NCI-H1417 (cell line): Measurements from ENCODE around the gene PPP2R5E.

Source experiments
- DNase-seq, 3 experiments: peaks; one replicate each; lab custom pipeline; 2025; lab: John Stamatoyannopoulos, UW

PPP2R5E gene

DNA sequence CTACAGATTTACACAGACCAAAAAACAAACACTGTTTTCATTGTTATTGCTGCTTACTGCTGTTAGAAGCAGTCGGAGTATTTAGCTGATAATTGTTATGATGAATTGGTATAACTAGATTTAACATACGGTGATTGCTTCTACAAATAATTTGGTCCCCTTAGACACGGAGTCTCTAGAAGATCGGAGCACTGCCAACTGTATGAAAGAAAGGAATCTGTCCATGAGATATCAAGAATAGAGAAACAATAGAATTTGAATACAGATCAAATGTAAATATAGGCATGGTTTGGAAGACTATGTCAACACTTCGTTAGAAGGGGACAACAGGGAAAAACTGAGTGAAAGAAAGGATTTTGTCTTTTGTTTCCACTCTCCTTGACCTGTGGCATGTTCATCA is 110.9 kb downstream of the PPP2R5E start:
- peak in 2 of 3 experiments; percentile 22 to 70 for DNase-seq

DNA sequence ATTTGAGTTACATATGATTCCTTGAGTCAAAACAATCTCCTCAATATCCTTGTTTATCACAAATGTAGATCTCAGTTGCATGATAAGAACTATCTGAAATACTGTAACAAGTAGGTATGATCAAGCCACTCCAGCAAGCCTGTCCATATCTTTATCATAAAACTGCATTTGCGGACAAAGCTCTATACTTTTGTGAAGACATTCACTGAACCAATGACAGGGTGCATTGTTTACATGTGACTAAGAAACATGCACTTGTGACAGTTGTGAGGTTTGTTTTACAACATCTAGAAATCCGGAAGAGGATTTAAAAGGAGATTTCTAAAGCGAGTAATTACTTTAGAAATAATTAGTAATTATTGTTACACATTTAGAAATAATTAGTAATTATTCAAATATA is 111.7 kb downstream of the PPP2R5E start:
- peak in 2 of 3 experiments; percentile 6 to 40 for DNase-seq

DNA sequence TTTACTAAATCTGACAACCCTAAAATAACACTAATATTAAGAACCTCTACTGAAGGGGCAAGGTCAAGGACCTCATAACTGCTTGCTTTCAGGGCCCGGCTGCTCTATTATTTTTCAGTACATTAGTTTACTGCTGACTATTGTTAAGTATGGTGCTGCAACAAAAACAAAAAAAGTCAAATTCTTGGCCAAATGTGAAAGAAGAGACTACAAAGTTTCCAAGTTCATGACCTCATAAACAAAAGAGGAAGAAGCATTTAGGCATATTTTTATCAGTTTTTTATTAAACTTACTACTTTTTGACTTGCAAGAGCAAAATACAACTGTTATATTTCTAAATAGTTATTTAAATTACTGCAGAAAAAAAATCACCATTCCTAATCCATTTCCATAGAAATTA is 114.7 kb downstream of the PPP2R5E start:
- no peak for DNase-seq

DNA sequence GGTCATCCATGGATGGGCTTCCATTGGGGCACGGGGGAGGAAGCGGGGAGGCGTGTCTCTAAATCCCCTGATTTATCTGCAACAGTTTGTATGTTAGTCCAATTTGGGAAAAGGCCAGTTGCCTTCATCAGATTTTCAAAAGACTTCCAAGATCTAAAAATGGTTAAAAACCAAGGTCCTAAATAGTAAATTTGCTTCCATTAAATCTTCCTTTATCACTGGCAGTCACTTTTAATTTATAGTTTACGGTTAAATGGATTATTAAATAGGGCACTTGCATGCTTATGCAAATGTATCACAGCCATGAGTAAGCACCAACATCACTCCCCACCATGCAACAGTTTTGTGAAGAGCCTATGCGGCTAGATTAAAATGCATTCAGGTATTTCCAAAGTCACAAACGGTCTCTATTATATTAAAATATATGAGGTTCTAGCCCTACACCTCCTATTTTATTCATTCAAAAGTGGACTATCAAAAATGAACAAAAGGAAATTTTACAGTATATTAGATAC is 116.3 kb downstream of the PPP2R5E start:
- no peak for DNase-seq

DNA sequence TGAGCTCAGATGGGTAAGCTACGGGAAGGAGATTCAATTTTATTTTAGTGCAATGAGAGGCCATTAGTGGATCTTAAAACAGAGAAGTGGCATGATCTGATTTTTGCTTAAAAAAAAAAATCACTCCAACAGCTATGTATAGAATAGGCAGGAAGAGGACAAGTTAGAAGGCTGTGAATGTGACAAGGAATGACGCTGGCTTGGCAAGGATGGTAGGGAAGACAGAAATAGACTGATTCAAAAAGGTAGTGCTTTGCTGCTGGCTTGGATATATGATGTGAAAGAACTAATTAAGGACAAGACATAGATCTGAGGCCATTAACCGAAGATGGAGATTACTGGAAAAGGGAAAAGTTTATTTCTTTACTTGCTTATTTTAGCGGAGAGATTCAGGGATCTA is 119.3 kb downstream of the PPP2R5E start:
- no peak for DNase-seq

DNA sequence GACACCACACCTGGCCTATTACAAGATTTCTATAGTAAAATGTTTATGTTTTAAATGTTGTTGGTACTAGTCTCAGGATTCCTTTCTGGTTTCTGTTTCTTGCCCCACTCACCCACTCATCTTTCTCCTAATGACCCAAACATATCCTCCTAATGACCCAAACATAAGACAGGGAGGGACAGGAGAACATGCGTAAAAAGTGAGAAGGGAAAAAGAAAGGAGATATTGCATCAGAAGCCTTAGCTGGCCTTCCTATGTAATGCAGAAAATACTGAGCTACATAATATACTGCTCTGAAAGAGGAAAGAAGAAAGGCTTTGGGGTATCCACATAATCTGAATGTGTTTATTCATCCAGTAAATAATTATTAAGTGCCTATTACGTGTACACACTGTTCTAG is 119.8 kb downstream of the PPP2R5E start:
- DNase-seq: no peak

DNA sequence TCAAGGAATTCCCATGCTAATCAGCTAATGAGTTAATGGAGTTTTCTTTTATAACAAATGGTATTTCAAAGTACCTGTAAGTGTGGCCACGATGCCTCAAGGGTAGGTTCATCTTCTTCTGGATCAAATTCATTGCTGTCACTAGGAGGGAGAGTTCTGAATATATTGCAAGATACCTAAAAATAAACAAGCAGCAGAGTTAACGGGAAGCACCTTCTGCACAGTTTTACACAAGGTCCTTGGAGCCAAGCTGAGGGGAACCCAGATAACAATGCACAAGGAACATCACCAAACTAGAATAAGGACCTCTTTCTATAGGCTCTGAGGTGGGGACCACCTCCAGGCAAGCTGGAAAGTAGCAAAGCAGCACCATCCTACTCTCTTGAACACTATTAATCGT is 121.3 kb downstream of the PPP2R5E start:
- DNase-seq: no peak

DNA sequence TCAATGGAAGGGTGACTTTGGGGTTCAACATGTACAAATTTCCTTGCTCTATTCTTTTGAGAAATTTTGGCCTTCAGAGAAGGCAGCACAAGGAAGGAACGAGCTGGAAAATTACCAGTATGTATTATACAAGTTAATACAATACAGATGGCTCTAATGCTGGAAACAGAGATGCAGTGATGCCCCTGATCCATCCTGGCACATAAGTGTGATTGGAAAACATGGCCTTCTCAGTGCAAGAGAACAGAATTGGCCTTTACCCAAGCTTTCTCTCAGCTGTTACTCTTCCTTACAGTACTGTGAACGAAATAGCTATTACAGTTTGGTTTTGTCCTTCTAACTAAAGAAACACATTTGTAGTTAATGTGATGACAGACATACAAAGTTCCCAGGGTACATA is 122.0 kb downstream of the PPP2R5E start:
- DNase-seq: no peak

DNA sequence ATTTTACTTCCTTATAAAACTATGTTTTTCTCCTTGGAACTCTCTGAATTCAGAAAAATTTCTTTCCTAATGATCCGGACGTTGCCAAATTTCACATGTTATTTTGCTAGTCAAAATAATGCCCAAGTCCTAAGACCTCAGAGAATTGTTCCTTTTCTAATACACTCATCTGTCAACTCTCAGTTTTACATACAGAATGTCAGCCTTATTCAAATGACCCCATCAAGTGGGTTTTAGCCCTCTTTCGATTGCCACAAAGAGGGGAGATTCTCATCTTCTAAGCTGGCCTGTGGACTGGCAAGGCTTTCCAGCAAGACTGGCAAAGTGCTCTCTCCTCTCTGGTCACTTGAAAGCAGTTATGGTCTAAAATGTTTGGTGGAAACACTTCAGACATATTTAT is 125.2 kb downstream of the PPP2R5E start:
- DNase-seq: no peak

DNA sequence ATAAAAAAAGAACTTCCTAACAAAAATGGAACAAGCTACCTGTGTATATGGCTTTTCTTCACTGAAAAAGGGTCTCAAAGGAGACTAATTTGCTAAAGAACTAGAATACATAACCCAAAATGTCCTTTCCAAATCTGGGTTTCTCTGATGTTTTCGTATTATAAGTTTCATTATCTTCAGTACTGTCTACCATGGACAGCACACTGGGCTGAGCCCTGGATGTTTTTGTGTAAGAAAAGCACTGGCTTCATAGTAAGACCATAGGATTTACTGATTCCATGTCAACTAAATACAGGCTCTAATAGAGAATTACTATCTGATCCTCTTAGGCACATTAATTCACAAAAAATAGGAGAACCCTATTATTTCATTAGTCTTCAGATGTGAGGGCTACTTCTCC is 130.2 kb downstream of the PPP2R5E start:
- no peak for DNase-seq

DNA sequence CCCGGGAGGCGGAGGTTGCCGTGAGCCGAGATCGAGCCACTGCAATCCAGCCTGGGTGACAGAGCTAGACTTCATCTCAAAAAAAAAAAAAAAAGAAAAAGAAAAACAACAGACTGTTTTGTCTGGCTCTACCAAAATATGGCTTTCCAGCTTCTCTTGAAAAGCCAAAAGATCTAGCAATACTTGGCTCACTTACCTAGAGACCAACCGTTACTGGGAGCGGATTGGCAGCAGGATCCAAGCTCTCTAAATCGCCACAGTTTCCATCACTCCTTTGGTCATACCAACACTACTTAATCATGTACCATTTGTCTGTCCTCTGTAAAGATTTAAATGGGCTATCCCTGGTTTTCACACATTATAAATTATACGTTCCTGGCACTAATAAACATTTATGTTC is 136.8 kb downstream of the PPP2R5E start:
- no peak for DNase-seq

DNA sequence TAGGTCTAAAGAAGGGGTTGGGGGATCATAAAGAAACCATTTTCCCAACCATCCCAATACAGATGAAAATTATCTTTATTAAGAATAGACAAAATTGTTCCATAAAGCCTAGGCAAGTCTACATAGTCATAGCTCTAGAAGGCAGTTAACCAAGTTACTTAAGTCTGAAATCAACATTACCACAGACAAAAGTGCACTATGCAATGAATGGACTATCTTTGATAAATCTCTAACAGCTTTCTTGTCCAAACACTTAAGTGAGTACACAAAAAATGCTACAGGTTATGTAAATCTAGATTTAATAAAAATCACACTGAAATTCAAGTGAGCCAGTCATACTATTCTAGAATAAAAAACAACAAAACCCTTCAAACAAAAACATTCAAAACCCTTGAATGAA is 137.5 kb downstream of the PPP2R5E start:
- no peak for DNase-seq

DNA sequence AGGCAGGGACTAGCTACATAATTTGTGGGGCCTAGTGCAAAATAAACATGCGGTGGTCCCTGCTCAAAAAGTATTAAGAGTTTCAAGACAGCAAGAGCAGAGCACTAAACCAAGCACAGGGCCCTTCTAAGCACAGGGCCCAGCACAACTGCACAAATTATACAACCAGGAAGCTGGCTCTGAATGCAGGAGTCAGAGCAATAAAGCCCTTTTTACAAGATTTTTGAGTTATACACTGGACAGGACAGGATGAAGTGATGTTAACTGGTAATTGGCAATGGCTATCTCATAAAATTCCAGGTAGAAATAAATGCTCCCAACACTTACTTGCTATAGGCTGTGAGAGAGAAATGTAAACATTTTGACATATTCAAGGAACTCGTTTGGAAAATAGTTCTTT is 138.3 kb downstream of the PPP2R5E start:
- no peak for DNase-seq

DNA sequence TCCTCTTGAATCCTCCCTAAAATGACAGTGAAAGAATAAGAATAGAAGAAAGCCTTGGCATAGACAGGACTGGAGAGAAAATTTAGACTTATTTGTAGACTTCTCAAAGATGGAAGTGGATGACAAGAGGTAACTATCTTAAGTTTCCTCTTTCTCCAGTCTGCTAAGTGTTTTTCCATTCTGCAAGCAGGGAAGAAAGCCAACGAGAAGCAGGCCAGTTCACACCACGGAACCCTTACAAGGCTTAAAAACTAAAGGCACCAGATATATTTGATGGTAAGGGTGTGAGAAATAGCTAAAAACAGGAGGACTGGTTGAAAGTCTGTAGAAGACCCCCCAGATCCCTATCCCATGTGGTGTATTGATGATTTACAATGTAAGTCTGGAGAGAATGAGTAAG is 141.5 kb downstream of the PPP2R5E start:
- DNase-seq: no peak

DNA sequence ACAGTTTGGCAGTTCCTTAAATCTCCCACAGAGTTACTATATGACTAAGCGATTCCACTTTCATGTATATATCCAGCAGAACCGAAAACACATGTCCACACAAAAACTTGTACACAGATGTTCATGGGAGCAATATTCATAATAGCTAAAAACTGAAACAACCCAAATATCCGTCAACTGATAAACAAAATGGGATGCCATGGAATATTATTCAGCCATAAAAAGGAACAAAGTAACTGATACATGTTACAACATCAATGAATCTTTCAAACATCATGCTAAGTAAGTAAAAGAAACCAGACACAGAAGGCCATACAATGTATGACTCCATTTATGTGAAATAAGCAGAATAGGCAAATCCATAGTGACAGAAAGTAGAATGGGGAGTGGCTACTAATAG is 144.2 kb downstream of the PPP2R5E start:
- DNase-seq: no peak

DNA sequence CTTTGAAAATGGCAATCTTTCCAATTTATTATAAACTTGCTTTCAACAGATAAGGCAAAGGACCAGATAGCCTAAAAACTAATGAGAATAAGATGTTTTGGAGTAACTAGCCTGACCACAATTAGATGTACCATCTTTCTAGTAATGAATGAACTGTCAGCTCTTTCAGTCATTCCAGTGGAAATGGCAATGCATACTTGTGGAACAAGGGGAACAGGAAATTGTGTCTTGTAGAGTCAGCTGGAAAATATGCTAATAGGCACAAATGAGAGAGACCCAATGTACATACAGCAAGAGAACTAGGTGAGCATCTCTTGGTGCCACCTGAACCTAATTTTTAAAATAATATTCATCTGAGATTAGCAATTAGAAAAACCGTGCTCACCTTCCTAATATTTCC is 148.3 kb downstream of the PPP2R5E start:
- DNase-seq: no peak

DNA sequence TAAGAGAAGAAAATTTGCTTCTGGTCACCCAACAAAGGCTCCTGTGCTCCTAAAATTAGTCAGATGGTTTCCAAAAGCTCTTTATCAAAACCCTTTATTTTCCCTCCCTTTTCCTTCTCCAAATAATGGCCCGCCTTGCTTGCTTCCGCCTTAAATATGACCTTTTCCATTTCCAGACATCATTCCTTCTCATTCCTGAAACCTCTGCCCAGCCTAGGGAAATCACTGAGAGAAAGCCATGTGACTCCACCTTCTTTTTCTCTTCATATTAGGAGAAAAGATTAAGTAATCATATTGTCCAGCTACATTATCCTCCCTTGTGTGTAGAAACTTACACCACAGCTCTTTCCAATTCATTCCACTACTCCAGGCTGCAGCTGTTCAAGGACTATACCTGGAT is 148.7 kb downstream of the PPP2R5E start:
- no peak for DNase-seq

DNA sequence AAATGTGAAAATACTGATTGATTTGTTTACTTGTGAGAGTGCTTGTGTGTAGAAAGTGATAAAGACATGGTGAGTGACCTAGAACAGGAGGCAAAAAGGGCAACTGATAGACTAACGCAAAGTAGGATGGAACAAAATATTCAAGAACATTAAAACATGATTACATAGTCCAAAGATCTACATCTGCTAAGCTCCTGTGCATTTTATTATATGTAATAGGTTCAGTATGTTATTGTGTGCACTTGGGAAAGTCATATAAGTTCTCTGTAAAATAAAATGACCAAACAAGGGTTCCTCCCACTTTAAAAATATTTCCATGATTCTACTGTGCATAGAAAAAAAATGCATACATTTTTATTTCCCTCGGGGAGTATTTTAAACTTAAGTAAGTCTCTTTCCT is 150.2 kb downstream of the PPP2R5E start:
- DNase-seq: no peak

DNA sequence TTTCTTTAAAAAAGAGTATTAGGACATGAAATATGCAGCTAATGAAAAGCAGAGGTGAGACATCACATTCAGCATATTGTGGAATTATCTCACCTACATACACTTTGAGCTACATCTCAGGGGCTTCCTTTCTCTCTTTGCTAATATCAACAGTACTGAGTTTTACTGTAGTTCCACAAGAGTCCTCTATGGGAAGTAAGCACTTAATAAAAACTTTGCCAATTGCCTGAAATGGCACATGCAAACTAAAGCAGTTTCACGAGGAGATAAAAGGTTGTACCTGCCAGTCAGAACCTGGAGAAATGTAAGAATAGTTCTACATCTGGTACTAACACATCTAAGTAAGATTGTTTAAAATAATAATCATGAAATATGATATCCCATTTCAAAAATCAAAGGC is 150.9 kb downstream of the PPP2R5E start:
- no peak for DNase-seq

DNA sequence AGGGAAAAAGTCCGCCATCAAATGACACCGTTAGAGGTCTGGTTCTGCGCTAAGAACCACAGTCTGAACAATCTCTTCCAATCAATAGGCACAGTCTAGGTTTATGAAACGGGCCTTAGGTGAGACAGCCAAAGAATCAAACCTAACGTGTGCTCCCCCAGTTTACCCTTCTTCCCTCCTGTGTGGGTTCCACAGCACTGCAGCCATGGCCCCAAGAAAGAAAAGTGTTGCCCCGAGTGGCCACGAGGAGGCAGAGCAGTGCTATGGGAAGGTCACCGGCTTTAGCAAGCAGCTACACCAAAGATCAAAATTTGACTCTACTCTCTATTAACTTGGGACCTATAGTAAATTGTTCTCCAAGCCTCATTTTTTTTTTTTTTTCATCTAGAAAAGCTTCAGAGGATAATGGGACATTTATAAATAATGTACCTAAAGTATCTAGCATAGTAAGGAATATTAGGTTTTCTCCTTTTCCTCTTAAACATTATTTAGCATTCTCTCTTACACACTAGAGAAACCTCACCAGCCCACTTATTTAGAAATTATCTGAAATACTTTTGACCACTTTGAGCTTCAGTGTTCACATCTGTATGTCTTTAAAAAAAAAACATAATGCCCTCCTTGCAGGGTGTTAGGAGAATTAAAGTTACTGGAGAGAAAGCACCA is 154.3 kb downstream of the PPP2R5E start:
- DNase-seq: peak; percentile 23 to 64 (median 25)

DNA sequence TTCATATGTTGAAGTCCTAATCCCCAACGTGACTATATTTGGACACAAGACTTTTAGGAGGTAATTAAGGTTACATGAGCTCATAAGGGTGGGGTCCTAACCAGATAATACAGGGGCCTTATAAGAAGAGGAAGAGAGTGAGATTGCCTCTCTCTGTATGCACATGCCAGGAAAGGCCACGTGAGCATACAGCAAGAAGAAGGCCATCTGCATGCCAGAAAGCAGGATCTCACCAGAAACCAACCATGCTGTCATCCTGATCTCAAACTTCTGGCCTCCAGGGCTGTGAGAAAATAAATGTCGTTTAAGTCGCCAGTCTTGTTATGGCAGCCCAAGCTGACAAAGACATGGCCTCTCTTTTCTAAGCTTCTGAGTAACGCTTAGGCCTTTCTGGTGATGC is 155.5 kb downstream of the PPP2R5E start:
- no peak for DNase-seq

DNA sequence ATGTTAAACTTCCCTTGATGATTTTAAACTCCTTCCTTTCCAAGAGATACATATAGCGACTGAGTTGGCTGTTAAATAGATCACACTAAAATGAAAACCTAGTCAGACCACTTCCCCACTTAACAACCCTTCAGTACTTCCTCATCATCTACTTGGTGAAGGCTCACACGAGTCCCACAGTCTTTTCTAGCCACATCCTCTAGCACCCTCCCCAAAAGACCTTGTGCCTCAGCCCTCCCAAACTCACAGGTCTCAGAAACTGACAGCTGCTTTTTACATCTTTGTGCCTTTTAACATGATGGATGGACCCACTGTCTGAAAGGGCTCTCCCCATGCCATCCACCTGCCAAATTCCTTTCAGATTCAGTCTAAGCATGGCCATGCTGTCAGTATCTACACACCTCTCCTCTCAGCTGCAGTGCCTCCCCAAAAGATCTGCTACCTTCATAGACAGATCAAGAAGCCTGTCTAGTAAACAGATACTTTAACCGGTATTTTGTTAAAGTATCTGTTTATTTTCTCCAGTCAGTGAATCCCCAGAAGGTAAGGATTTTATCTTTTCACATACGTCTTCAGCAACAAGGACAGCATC is 159.3 kb downstream of the PPP2R5E start:
- no peak for DNase-seq

DNA sequence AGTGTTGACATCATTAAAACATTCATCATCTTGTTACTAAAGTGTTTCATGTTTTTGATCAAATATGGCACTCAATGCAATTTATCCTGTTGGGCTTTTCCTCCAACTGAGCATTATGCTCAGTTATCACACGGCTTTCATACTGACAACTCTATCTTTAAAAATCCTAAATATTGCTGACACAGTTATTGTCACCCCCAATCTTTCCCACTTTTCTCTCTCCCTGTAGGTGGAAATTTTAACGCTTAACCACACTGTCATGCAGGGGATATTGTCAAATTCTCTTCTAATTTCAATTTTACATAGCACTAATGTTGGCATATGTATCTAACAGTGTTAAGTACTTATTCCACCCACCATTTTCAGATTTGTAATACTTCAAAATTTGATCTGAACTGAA is 164.7 kb downstream of the PPP2R5E start:
- no peak for DNase-seq

DNA sequence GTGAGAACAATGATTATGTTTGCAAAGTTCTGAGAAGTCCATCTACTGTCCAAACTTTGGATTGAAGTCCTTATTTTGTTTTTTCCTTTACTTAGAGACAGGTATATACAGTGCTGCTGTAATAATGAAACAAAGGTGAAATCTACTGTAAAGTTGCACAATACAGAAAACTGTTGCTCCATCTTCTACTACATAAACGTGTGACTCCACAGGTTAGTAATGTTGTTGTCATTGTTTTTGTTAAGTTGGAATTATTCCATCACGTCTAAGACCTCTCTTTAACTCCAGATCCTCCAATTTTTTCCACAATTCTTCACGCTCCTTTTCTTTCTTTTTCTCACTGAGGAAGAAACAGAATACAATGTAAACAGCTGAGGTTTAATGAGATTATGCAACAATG is 167.4 kb downstream of the PPP2R5E start:
- DNase-seq: no peak
